GM21390 (cell line): ENCODE results near the gene TOMM7.
"Not testable (repeated sequence)": the region's sequence is repeated elsewhere in the genome, so short reads cannot be mapped to it uniquely, and the experiment has no call there.

ENCODE experiments used
- ATAC-seq: cut with Tn5 transposase; IDR thresholded peaks from one replicate; pipeline ENCODE4 v1.9.1; 2021; ENCODE audit not compliant: unreplicated experiment

TOMM7 gene

GRCh38 chr7:22826593-22826992, 3.9 kb upstream of the TOMM7 start:
- no peak for ATAC-seq

DNA sequence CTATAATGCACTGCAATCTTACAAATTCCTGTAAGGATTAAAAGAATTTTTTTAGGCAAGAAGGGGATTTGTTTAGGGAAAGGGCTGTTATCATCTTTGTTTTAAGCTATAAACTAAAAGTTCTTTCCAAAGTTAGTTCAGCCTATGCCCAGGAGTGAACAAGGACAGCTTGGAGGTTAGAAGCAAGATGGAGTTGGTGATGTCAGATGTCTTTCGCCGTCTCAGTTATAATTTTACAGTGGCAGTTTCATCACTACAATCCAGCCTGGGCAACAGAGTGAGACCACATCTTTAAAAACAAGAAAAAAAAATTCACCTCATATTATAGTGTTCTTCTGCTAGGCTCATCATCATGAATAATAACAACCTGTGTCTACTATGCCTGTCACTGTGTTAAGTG, 2.1 kb upstream of the TOMM7 start:
- ATAC-seq = no peak

- ATAC-seq = peak; percentile 2
These were observed 471 bp upstream of the TOMM7 start for GRCh38 chr7:22823142-22823497.

- peak; percentile 8 for ATAC-seq
These were observed 755 bp downstream of the TOMM7 start for GRCh38 chr7:22821702-22822485.

- ATAC-seq = no peak
These were observed 3.2 kb downstream of the TOMM7 start for GRCh38 chr7:22819476-22819875.

DNA sequence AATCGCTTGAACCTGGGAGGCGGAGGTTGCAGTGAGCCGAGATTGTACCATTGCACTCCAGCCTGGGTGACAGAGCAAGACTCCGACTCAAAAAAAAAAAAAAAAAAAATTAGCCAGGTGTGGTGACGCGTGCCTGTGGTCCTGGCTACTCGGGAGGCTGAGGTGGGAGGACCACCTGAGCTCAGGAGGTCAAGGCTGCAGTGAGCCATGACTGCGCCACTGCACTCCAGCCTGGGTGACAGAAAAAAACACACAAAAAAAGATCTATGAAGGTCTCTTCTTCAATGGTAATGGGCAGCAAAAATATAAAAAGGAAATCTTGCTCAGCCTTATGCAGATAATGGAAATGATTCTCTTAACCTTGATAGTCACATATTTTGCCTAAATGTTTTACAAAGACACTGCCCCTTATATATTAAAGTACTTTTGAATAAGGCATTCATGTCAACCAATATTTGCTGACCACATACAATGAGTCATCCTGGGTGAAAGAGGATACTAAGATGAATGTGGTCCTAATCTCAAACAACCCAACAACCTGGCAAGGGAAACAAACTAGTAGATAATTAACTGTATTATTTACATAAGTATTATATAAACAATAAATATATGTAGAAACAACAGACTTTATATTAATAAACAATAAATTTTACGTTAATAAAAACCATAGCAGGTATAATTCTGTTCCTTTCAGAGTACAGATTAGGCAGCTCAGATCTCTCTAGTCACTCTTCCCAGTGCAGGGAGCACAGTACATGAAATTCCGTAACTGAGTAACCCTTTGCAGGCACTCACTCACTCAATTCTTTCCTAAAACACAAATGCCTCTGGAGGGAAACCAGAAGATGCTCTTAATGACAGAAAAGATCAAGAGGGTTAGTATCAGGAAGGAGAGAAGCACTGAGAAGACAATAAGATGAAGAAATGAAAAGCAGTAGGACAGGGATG, 8.1 kb downstream of the TOMM7 start:
- ATAC-seq = no peak

- ATAC-seq = no peak
These were observed 10.3 kb downstream of the TOMM7 start for GRCh38 chr7:22812353-22812752.

DNA sequence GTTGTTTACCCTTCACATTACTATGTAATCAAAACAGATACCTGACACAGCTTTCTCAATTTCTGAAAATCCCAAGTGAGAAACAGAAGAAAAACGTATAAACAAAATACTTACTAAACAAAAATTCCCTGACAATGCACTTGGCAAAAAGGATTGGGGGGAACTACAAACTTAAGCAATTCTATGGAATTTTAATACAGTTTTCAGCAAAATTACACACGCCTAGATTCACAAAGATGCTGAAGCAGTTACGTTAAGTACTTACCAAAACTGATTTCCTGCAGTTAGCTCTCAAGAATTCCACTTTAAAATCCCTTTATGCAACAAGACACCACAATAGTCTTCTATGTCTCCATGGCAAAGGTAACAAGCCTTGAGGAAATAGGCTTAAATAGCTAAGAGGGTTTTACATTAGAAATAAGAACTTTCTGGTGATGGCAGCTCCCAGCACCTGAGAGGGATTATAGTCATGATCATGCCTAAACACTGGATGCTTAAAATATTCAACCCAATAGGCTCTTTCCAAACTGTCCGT, 10.8 kb downstream of the TOMM7 start:
- no peak for ATAC-seq

GRCh38 chr7:22810843-22811242, 11.8 kb downstream of the TOMM7 start:
- ATAC-seq = no peak

- no peak for ATAC-seq
These were observed 12.6 kb downstream of the TOMM7 start for GRCh38 chr7:22809902-22810642.

DNA sequence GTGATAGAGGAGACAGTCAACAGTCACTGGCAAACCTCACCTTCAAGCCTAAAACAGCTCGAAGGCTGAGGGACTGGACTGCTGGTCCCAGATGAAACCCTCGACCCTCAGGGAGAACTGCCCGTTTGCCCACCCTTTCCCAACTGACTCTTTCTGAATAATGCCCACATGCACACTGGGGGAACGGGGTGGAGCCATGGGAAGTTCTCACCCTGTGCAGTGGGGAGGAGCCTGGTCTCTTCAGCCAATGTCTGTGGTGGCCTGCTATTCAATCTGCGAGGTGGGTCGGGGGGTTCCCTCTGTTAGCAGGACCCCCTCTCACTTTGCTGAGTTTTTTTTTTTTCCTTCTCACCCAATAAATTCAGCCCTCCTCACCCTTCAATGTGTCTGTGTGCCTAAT, 14.5 kb downstream of the TOMM7 start:
- ATAC-seq = no peak

DNA sequence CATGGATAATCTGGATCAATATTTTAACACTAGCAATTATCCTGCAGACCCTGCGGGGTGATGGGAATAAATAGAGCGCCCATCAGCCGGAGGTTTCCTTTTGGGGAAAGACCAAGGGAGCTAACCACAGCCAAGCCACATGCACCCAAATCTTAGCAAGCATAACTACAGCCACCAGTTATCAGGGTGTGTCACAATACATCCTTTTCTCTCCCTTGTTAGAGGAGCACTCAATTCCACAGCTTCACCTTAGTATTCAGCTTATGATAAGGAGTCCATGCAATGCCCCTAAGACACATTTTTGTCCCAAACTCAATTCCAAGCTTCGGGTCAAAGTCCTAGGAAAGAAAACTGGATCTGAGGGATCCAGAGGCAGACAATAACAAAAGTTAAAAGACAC, 15.9 kb downstream of the TOMM7 start:
- no peak for ATAC-seq

GRCh38 chr7:22805227-22805626, 17.4 kb downstream of the TOMM7 start:
- ATAC-seq = no peak

DNA sequence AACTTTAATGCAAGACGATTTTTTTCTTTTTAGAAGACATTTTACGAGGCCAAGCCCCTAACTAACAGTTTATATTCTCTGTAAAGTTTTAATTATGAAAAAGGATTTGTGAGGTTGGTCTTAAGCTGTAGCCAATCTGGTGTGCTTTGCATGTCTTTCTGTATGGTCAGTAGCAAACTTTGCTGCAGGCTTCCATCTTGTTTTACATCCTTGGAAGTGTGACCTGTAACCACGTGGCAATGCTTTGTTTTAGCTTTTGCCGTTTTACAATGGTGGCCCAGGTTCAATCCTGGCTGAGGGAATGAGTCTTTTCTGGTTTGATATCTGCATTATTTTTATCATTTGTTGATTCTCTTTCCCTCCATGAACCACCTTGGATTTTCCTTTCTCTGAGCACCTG, 19.8 kb downstream of the TOMM7 start:
- not testable (repeated sequence) for ATAC-seq

DNA sequence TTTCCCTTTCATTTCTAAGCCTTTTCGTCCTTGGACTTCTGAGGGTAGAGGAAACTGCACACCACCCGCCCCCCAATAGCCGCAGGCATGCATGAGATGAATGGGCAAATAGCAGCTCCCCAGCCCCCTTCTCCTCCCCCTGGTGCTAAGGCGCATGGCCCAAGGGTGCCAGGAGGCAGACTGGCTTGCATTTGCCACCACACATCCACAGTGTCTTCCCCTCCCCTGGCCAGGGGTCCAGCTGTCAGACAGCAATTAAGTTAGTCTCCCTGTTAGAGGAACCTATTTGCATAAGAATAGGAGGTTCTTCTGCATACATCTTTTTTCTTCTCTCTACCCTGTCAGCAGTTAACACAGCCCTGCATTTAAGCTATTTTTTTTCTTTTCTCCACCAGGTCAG, 20.2 kb downstream of the TOMM7 start:
- ATAC-seq = no peak

GRCh38 chr7:22801912-22802311, 20.7 kb downstream of the TOMM7 start:
- ATAC-seq = no peak

DNA sequence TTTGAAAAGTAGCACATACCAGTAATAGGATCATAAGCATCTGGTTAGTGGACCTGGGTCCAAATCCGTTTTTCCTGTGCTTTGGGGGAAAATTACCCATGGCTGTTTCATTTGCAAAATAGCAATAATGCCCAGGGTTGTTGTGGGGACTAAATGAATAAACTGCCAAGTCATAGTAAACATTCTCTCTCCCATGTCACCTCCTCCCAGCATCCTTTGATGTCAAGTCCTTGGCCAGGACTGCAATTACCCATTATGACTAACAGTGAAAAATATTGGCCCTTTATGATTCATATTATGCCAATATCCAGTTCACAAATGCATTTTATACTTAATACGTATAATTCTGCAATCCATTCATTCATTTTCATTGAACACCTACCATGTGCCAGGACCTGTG, 23.0 kb downstream of the TOMM7 start:
- ATAC-seq = no peak

DNA sequence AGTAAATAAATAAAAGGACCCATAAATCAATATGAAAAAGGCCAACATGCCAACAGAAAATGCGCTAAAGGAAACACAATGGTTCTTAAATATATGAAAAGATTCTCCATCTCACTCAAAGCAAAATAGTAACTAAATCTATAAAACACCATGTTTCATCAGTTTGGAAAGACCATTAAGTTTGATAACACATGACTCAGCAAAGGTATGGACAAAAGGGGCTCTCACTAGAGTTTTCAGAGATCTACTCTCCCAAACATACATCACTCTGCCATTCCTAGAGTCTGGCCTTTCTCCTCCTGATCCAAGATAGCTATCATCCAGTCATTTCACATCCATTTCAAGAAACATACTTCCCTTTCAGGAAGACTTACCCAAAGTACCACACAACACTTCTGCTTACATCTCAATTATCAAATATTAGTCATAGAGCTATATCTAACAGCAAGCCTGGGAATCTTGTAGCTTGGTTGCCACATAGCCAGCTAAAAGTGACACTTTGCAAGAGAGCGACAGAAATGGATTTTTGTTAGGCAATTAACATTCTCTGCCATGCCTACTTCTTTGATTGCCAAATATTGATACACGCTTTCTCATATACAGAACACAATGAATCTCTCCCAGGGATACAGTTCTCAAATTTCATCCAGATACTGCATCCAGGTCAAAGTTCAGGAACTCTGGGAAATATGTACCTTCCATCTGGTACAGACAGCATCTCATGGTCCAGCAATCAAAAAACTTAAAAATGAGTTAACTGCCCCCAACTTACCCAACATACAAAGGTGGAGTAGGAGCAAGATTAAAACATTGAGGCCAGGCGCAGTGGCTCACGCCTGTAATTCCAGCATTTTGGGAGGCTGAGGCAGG, 28.8 kb downstream of the TOMM7 start:
- no peak for ATAC-seq

GRCh38 chr7:22791204-22792158, 31.2 kb downstream of the TOMM7 start:
- ATAC-seq = no peak
